PC-3 (cell line): ENCODE data around the gene BNIPL.

Experiments used
- CTCF ChIP-seq: fragments of 300-600 bp; sonication (generic); conservative IDR thresholded peaks from 2 replicates; pipeline ENCODE4 v1.5.1; 2017; ENCODE audit warnings: antibody characterized with exemption, low read depth, mild to moderate bottlenecking, low read length
- EZH2 ChIP-seq: fragments of 300-600 bp; sonication (generic); IDR thresholded peaks from one replicate; pipeline ENCODE4 v1.6.1; 2017; ENCODE audit warnings: antibody characterized with exemption, mild to moderate bottlenecking, low read length; ENCODE audit not compliant: unreplicated experiment
- EZH2phosphoT487 ChIP-seq: fragments of 300-600 bp; sonication (generic); IDR thresholded peaks from 2 replicates; pipeline ENCODE4 v1.6.1; 2018; ENCODE audit warnings: mild to moderate bottlenecking, antibody characterized with exemption, low read length, borderline replicate concordance

- no peak for TF ChIP-seq EZH2phosphoT487
- TF ChIP-seq EZH2: no peak
- no peak for TF ChIP-seq CTCF
Measured at GRCh38 chr1:151003180-151003579, 33.2 kb upstream of the BNIPL start.
